ENCODE results near the gene FYN. TPM values are rescaled to one million over a fixed set of nuclear protein-coding genes. Genes with fewer than 3 reads are reported as not detected.

The FYN gene
- total and polyA plus RNA-seq, 4 donors: 11.2 to 28.3 (median 19.7) TPM

DNA sequence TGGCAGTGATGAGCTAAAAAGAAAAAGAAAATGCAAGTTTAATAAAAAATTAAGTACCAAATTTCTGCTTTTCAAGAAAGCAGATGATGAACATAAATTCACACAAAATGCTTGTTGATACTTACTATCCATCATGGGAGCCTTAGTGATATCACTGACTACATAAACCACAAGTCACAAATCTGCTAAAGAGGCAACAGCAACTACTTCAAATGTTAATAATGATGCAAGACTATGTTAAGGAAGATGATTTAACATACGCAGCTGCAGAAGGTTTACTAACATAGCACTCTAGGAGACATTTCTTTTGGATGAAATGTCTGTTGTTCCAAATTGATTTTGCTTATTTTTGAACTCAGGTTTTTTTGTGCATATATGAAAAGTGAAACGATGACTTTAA is 18.6 kb downstream of the FYN start:
- H3K27me3 ChIP-seq (ENCODE audit: control insufficient read depth in 4 of 4, insufficient read depth in 4 of 4, low read length in 3 of 4): peaks cover 0 to 3% (median 0%) of the 10 kb centered on the region in 4 donors
- H3K36me3 ChIP-seq (ENCODE audit: control insufficient read depth in 4 of 4, insufficient read depth in 3 of 4, low read depth in 1 of 4, low read length in 3 of 4): no peaks in the 10 kb centered on the region
- no peaks in the 10 kb centered on the region for H3K4me1 ChIP-seq (ENCODE audit: control insufficient read depth in 4 of 4, insufficient read depth in 4 of 4, low read length in 3 of 4)
- no peak overlapping the region for H3K4me3 ChIP-seq (ENCODE audit: low read depth in 1 of 3, low read length in 3 of 3)
- no peak overlapping the region for H3K9ac ChIP-seq (ENCODE audit: low read depth in 1 of 2, low read length in 2 of 2)
- DNase-seq (ENCODE audit: low spot score): no peak
- 71% methylated on average over 2 of the region's 2 CpGs for WGBS
- no peak for TF ChIP-seq FOXA1 (IDR thresholded peaks at IDR 0.05)
- TF ChIP-seq, protein P1, sequence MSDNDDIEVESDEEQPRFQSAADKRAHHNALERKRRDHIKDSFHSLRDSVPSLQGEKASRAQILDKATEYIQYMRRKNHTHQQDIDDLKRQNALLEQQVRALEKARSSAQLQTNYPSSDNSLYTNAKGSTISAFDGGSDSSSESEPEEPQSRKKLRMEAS (IDR thresholded peaks at IDR 0.05): no peak
- no peak for TF ChIP-seq JUND (IDR thresholded peaks at IDR 0.05)
- no peak for TF ChIP-seq RAD21 (IDR thresholded peaks at IDR 0.05)
- no peak for TF ChIP-seq HNF4A (conservative IDR thresholded peaks at IDR 0.05)
- TF ChIP-seq, protein P2, sequence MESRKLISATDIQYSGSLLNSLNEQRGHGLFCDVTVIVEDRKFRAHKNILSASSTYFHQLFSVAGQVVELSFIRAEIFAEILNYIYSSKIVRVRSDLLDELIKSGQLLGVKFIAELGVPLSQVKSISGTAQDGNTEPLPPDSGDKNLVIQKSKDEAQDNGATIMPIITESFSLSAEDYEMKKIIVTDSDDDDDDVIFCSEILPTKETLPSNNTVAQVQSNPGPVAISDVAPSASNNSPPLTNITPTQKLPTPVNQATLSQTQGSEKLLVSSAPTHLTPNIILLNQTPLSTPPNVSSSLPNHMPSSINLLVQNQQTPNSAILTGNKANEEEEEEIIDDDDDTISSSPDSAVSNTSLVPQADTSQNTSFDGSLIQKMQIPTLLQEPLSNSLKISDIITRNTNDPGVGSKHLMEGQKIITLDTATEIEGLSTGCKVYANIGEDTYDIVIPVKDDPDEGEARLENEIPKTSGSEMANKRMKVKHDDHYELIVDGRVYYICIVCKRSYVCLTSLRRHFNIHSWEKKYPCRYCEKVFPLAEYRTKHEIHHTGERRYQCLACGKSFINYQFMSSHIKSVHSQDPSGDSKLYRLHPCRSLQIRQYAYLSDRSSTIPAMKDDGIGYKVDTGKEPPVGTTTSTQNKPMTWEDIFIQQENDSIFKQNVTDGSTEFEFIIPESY (IDR thresholded peaks at IDR 0.05): no peak
- TF ChIP-seq FOXA2 (IDR thresholded peaks at IDR 0.05): no peak
- TF ChIP-seq, protein P3, sequence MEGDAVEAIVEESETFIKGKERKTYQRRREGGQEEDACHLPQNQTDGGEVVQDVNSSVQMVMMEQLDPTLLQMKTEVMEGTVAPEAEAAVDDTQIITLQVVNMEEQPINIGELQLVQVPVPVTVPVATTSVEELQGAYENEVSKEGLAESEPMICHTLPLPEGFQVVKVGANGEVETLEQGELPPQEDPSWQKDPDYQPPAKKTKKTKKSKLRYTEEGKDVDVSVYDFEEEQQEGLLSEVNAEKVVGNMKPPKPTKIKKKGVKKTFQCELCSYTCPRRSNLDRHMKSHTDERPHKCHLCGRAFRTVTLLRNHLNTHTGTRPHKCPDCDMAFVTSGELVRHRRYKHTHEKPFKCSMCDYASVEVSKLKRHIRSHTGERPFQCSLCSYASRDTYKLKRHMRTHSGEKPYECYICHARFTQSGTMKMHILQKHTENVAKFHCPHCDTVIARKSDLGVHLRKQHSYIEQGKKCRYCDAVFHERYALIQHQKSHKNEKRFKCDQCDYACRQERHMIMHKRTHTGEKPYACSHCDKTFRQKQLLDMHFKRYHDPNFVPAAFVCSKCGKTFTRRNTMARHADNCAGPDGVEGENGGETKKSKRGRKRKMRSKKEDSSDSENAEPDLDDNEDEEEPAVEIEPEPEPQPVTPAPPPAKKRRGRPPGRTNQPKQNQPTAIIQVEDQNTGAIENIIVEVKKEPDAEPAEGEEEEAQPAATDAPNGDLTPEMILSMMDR (IDR thresholded peaks at IDR 0.05; ENCODE audit: low read depth, low read length, missing input control): no peak
- no peak for TF ChIP-seq TAF1 (conservative IDR thresholded peaks at IDR 0.05)
- TF ChIP-seq, protein P4, sequence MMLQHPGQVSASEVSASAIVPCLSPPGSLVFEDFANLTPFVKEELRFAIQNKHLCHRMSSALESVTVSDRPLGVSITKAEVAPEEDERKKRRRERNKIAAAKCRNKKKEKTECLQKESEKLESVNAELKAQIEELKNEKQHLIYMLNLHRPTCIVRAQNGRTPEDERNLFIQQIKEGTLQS (IDR thresholded peaks at IDR 0.05): no peak
- TF ChIP-seq GABPA (IDR thresholded peaks at IDR 0.05 in 1 of 2, conservative IDR thresholded peaks at IDR 0.05 in 1 of 2): no peak
- no peak for TF ChIP-seq NR2F2 (IDR thresholded peaks at IDR 0.05)
- TF ChIP-seq HNF4G (IDR thresholded peaks at IDR 0.05): no peak
- TF ChIP-seq RXRA (IDR thresholded peaks at IDR 0.05): no peak
- TF ChIP-seq, protein P5, sequence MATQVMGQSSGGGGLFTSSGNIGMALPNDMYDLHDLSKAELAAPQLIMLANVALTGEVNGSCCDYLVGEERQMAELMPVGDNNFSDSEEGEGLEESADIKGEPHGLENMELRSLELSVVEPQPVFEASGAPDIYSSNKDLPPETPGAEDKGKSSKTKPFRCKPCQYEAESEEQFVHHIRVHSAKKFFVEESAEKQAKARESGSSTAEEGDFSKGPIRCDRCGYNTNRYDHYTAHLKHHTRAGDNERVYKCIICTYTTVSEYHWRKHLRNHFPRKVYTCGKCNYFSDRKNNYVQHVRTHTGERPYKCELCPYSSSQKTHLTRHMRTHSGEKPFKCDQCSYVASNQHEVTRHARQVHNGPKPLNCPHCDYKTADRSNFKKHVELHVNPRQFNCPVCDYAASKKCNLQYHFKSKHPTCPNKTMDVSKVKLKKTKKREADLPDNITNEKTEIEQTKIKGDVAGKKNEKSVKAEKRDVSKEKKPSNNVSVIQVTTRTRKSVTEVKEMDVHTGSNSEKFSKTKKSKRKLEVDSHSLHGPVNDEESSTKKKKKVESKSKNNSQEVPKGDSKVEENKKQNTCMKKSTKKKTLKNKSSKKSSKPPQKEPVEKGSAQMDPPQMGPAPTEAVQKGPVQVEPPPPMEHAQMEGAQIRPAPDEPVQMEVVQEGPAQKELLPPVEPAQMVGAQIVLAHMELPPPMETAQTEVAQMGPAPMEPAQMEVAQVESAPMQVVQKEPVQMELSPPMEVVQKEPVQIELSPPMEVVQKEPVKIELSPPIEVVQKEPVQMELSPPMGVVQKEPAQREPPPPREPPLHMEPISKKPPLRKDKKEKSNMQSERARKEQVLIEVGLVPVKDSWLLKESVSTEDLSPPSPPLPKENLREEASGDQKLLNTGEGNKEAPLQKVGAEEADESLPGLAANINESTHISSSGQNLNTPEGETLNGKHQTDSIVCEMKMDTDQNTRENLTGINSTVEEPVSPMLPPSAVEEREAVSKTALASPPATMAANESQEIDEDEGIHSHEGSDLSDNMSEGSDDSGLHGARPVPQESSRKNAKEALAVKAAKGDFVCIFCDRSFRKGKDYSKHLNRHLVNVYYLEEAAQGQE (IDR thresholded peaks at IDR 0.05): no peak
- TF ChIP-seq EGR1 (IDR thresholded peaks at IDR 0.05; ENCODE audit: low read depth in 2 of 2): no peak
- no peaks in the 10 kb centered on the region for H3K9me3 ChIP-seq (ENCODE audit: control insufficient read depth in 4 of 4, low read length in 3 of 4)
- no peak overlapping the region for H3K27ac ChIP-seq (ENCODE audit: low read depth in 1 of 2, low read length in 2 of 2)

DNA sequence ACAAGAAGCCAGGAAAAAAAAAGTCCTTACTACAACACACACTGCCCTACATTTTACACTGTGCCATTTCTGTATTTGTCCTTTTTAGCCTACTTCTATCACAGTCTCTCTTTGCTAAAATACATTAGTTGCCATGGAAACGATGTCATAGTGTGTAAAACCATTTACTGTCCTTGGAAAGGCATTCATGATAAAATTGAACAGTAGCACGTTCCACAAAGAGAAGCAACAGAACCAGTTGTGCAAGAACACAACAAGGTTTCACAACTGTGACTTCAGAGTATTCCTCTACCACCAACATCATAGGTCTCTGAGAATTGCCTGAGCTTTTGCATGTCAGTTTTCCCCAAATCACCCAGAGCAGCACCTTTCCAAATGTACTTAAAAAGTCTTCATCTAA is 20.5 kb downstream of the FYN start:
- no peak for DNase-seq (ENCODE audit: low spot score)
- TF ChIP-seq, protein P4 (IDR thresholded peaks at IDR 0.05): no peak
- TF ChIP-seq, protein P5 (IDR thresholded peaks at IDR 0.05): no peak
- no peak for TF ChIP-seq RAD21 (IDR thresholded peaks at IDR 0.05)
- TF ChIP-seq, protein P3 (IDR thresholded peaks at IDR 0.05; ENCODE audit: low read depth, low read length, missing input control): no peak
- no peak for TF ChIP-seq FOXA2 (IDR thresholded peaks at IDR 0.05)
- TF ChIP-seq HNF4A (conservative IDR thresholded peaks at IDR 0.05): no peak
- TF ChIP-seq JUND (IDR thresholded peaks at IDR 0.05): no peak
- TF ChIP-seq GABPA (IDR thresholded peaks at IDR 0.05 in 1 of 2, conservative IDR thresholded peaks at IDR 0.05 in 1 of 2): no peak
- no peak for TF ChIP-seq YY1 (IDR thresholded peaks at IDR 0.05)

More for the DNA sequence above, 20.5 kb downstream of the FYN start:
- Histone ChIP-seq H3K9me3 (ENCODE audit: control insufficient read depth in 4 of 4, low read length in 3 of 4) (no peaks in the 10 kb centered on the region), H3K9ac (ENCODE audit: low read depth in 1 of 2, low read length in 2 of 2) (no peak overlapping the region), H3K27ac (ENCODE audit: low read depth in 1 of 2, low read length in 2 of 2) (no peak overlapping the region), H3K27me3 (ENCODE audit: control insufficient read depth in 4 of 4, insufficient read depth in 4 of 4, low read length in 3 of 4) (peaks cover 0 to 3% (median 0%) of the 10 kb centered on the region in 4 donors), H3K4me1 (ENCODE audit: control insufficient read depth in 4 of 4, insufficient read depth in 4 of 4, low read length in 3 of 4) (no peaks in the 10 kb centered on the region), H3K36me3 (ENCODE audit: control insufficient read depth in 4 of 4, insufficient read depth in 3 of 4, low read depth in 1 of 4, low read length in 3 of 4) (no peaks in the 10 kb centered on the region), H3K4me3 (ENCODE audit: low read depth in 1 of 3, low read length in 3 of 3) (no peak overlapping the region)
- 36% methylated on average over 2 of the region's 2 CpGs for WGBS
